ENCODE measurements around the gene INSL3. TPM values are rescaled to one million over a fixed set of nuclear protein-coding genes. Genes with fewer than 3 reads are reported as not detected.

The INSL3 gene
- total and polyA plus RNA-seq, 2 of the 8 experiments (the other 6 are each of a cell fraction or from before 2014, with no cell fraction given) = 0.41 to 1.5 TPM

GRCh38 chr19:17846146-17846545 lies 24.8 kb upstream of the INSL3 start:
- Histone ChIP-seq H3K56ac (replicated peaks; ENCODE audit: insufficient read length, low read depth, low read length) (no peak overlapping the region), H3K27me3 (replicated peaks in 1 of 4; ENCODE audit: control insufficient read depth in 3 of 4, extremely low read depth in 1 of 4, insufficient read depth in 3 of 4, low read length in 3 of 4) (peaks cover 0 to 11% (median 3%) of the 10 kb centered on the region in 4 experiments; a peak in 5 of 7 replicates), H4K5ac (ENCODE audit: insufficient read length, low read depth, low read length) (no peak overlapping the region), H3K23ac (ENCODE audit: insufficient read length) (no peak overlapping the region), H2BK5ac (ENCODE audit: low read depth, low read length) (no peak overlapping the region), H3K4me2 (ENCODE audit: insufficient read depth in 1 of 2, low read depth in 2 of 2, low read length in 2 of 2) (no peak overlapping the region), H2BK12ac (ENCODE audit: low read depth, low read length) (no peak overlapping the region), H3K9ac (replicated peaks in 1 of 4; ENCODE audit: extremely low read depth in 1 of 4, low read depth in 3 of 4, low read length in 3 of 4) (no peak overlapping the region), H3K23me2 (ENCODE audit: low read depth, low read length) (peaks cover 13% of the 10 kb centered on the region), H3K27ac (ENCODE audit: low read depth, low read length) (no peak overlapping the region), H3K4ac (replicated peaks; ENCODE audit: insufficient read length, low read depth, low read length) (no peak overlapping the region), H3K79me1 (ENCODE audit: low read depth, low read length) (no peaks in the 10 kb centered on the region), H4K91ac (replicated peaks; ENCODE audit: insufficient read length, low read length) (no peak overlapping the region), H3K36me3 (ENCODE audit: control insufficient read depth in 2 of 4, insufficient read depth in 4 of 4, low read length in 3 of 4) (no peaks in the 10 kb centered on the region), H2AK5ac (ENCODE audit: low read depth, low read length) (no peak overlapping the region), H3K4me3 (ENCODE audit: extremely low read depth in 1 of 4, insufficient read depth in 2 of 4, low read depth in 3 of 4, low read length in 4 of 4) (no peak overlapping the region), H2AFZ (ENCODE audit: low read length) (no peak overlapping the region), H2BK120ac (replicated peaks; ENCODE audit: low read depth, low read length) (no peak overlapping the region), H4K20me1 (replicated peaks in 1 of 2; ENCODE audit: control insufficient read depth in 1 of 2, insufficient read depth in 2 of 2, low read length in 2 of 2) (no peaks in the 10 kb centered on the region), H4K8ac (ENCODE audit: extremely low read depth, insufficient read depth, low read length) (no peak overlapping the region), H2BK15ac (ENCODE audit: low read length) (no peak overlapping the region), H3K18ac (ENCODE audit: extremely low read depth, low read length) (no peak overlapping the region), H3K4me1 (replicated peaks in 1 of 4; ENCODE audit: control insufficient read depth in 3 of 4, insufficient read depth in 4 of 4, low read length in 3 of 4) (peaks cover 0 to 14% (median 4%) of the 10 kb centered on the region in 4 experiments; a peak in 5 of 7 replicates), H3K79me2 (ENCODE audit: control insufficient read depth in 1 of 2, insufficient read depth in 2 of 2, low read length in 2 of 2) (no peaks in the 10 kb centered on the region), H3K14ac (ENCODE audit: insufficient read length) (no peak overlapping the region), H3K9me3 (ENCODE audit: insufficient read depth in 2 of 2, low read depth in 1 of 2, low read length in 1 of 2) (no peaks in the 10 kb centered on the region), H2BK20ac (ENCODE audit: low read length) (no peak overlapping the region)
- FAIRE-seq (no peak), DNase-seq (ENCODE audit: low read depth in 1 of 2, low spot score in 2 of 2) (no peak)
- WGBS, 2 experiments (ENCODE audit: extremely low coverage in 1 of 2, insufficient coverage in 1 of 2, insufficient read length in 1 of 2, insufficient replicate concordance in 2 of 2, low coverage in 1 of 2, low lambda C conversion rate in 2 of 2, missing lambda C conversion rate in 1 of 2) = 88% methylated on average over 8 of the region's 8 CpGs; no CpG with 5 or more reads in 1 of the 2 experiments
- ChIA-PET CTCF (ENCODE audit: partially characterized antibody) (interaction anchor here (0.8 to 1.5 kb wide), 3 partner anchors 9 to 71 kb away, joined by 3 to 8 read pairs (median 5); no protein-coding TSS in a partner anchor), POLR2A (ENCODE audit: partially characterized antibody) (interaction anchor here (1.5 to 12.1 kb wide), 2 partner anchors 16 to 87 kb away, joined by 3 to 141 read pairs; partner anchors contain the start of genes CCDC124 and RPL18A)
- no peak for TF ChIP-seq POLR2AphosphoS5 (IDR thresholded peaks at IDR 0.05; ENCODE audit: low read depth, low read length)
- TF ChIP-seq MAX (IDR thresholded peaks at IDR 0.05) = no peak
- no peak for TF ChIP-seq SP4 (IDR thresholded peaks at IDR 0.05; ENCODE audit: low read length)
- TF ChIP-seq BCL11A (IDR thresholded peaks at IDR 0.05; ENCODE audit: low read depth in 2 of 2, low read length in 2 of 2) = no peak
- no peak for TF ChIP-seq CEBPB (IDR thresholded peaks at IDR 0.05; ENCODE audit: low read depth, low read length)
- no peak for TF ChIP-seq CBX5 (IDR thresholded peaks at IDR 0.05; ENCODE audit: low read depth, low read length)
- TF ChIP-seq SIX5 (IDR thresholded peaks at IDR 0.05; ENCODE audit: low read depth, low read length) = no peak
- no peak for TF ChIP-seq EZH2 (IDR thresholded peaks at IDR 0.05; ENCODE audit: low read depth, low read length, severe bottlenecking)
- no peak for TF ChIP-seq SIN3A (conservative IDR thresholded peaks at IDR 0.05 in 1 of 2, IDR thresholded peaks at IDR 0.05 in 1 of 2; ENCODE audit: low read depth in 1 of 2, low read length in 2 of 2)
- no peak for TF ChIP-seq CTCF (IDR thresholded peaks at IDR 0.05; ENCODE audit: control extremely low read depth in 1 of 3, insufficient read depth in 1 of 3, low read depth in 1 of 3, low read length in 3 of 3)
- no peak for TF ChIP-seq FOSL1 (IDR thresholded peaks at IDR 0.05; ENCODE audit: insufficient read depth, low read depth, low read length)
- TF ChIP-seq CREB1 (IDR thresholded peaks at IDR 0.05) = no peak

Data from H1 (cell line).